Activated naive CD4-positive, alpha-beta T cell treated with anti-CD3 and anti-CD28 coated beads, Interleukin-2, amount 50 U/mL, for 16 hours (primary cell): ENCODE results near the gene CEP128.

Experiments used
- DNase-seq: peaks from one replicate; pipeline ENCODE4 v3.0.0-alpha.2; 2020

Gene CEP128

DNA sequence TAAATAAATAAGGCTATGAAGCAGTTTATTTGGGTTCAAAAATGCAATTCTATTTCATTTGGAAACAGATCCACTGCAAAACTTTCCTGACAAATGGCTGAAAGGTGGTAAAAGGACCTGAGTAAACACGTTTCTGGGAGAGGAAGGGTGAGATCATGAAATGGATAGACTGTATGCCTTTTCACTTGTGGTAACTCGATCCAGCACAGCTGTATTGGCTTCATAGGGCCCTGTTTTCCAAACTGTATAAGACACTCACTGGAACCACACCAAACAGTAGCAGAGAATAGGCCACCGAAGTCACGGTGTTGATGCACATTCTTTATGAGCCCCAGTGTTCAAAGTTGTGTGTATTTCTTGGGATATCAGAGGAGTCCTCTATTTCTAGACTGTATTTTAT lies 405.1 kb downstream of the CEP128 start:
- DNase-seq, result no peak

- DNase-seq, result no peak
Observed at GRCh38 chr14:80535171-80535570, 406.4 kb downstream of the CEP128 start.

GRCh38 chr14:80523518-80524117 lies 417.9 kb downstream of the CEP128 start:
- DNase-seq, result no peak

DNA sequence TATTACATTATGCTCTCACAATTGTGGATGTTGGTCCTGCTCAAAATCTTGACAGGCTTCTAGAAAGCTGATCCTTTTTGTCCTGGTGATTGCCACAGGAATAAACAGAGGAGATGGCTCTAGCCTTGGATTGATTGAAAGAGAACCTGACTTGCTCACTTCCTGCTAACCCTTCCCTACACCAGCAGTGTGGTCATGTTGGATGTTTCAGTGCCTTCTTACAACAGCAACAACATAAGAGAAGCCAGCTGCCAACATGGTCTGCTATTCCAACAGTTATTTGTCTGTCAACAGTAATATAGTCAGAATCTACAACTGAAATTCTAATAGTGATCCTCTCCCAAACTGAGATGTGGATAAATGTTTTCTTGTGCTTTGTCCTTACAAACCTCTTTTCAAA lies 418.6 kb downstream of the CEP128 start:
- DNase-seq, result no peak

- no peak for DNase-seq
Observed at GRCh38 chr14:80522411-80522810, 419.1 kb downstream of the CEP128 start.

- no peak for DNase-seq
Observed at GRCh38 chr14:80521456-80521855, 420.1 kb downstream of the CEP128 start.

- DNase-seq, result no peak
Observed at GRCh38 chr14:80519002-80519401, 422.5 kb downstream of the CEP128 start.

- DNase-seq, result no peak
Observed at GRCh38 chr14:80518173-80518572, 423.4 kb downstream of the CEP128 start.

DNA sequence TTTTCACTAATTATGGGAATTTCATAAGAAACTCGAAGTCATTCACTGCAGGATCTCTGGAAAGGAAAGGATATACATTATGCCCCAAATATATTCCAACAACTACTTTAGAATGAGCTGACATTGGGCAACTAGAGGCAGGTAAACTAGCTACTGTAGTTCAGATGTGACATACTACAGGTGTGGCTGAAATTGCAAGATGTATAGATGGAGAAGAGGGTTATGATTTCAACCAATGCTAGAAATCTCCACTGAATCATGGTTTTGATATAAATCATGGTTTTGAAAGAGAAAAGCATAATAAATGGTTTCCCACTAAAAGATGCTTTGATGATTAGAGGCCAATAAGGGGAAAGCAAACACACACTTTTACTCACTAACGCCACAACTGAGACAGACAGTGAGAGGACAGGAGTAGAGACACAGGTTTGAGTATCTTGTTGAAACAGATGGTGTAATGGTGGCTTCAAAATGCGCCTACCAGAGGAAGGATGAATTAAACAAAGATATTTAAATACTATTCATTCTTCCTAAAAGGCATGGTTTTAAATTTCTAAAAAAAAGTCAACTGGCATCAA lies 434.2 kb downstream of the CEP128 start:
- no peak for DNase-seq

GRCh38 chr14:80504781-80505180 lies 436.8 kb downstream of the CEP128 start:
- no peak for DNase-seq

GRCh38 chr14:80498533-80498932 lies 443.0 kb downstream of the CEP128 start:
- no peak for DNase-seq

GRCh38 chr14:80496090-80496489 lies 445.4 kb downstream of the CEP128 start:
- DNase-seq, result no peak

- DNase-seq, result no peak
Observed at GRCh38 chr14:80494769-80495168, 446.8 kb downstream of the CEP128 start.

- no peak for DNase-seq
Observed at GRCh38 chr14:80493620-80494019, 447.9 kb downstream of the CEP128 start.

- DNase-seq, result no peak
Observed at GRCh38 chr14:80491650-80492049, 449.9 kb downstream of the CEP128 start.

GRCh38 chr14:80491131-80491530 lies 450.4 kb downstream of the CEP128 start:
- DNase-seq, result no peak

GRCh38 chr14:80489513-80489912 lies 452.0 kb downstream of the CEP128 start:
- DNase-seq, result no peak

DNA sequence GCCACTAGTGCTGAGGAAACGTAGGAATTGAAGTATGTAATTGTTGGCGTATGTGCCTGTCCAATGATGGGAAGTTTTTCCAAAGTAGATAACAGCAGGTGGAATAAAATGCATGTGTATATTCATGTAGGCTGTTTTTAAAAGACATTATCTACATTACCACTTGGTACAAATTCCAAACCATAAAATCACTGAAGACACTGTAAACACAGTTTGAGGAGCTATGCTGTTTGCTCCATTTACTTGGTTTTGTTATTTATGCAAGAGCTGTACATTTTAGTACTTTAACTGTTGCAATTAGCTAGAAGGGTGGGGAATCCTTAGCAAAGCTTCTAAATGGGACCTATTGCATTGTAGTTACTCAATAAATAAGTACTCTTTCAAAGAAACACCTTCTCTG lies 455.8 kb downstream of the CEP128 start:
- DNase-seq, result no peak

DNA sequence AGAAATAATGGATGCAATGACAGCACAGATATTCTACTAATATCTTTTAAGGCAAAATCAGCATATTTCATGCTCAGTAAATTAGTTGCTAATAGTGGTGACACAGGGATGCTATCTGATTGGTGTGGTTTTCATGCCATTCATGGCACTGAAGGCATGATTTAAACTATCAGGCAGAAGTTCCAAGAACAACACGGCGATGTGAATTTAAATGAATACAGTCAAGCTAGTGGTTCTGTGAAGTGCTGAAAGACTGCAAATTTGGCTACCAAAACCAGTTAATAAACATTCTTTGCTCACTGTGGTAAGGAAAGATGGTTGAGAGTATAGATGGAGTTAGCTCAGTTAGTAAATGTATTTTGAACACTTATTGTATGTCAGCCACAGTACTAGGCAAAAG lies 458.2 kb downstream of the CEP128 start:
- DNase-seq, result no peak

- DNase-seq, result no peak
Observed at GRCh38 chr14:80477388-80478160, 464.0 kb downstream of the CEP128 start.

GRCh38 chr14:80475074-80475473 lies 466.5 kb downstream of the CEP128 start:
- no peak for DNase-seq

DNA sequence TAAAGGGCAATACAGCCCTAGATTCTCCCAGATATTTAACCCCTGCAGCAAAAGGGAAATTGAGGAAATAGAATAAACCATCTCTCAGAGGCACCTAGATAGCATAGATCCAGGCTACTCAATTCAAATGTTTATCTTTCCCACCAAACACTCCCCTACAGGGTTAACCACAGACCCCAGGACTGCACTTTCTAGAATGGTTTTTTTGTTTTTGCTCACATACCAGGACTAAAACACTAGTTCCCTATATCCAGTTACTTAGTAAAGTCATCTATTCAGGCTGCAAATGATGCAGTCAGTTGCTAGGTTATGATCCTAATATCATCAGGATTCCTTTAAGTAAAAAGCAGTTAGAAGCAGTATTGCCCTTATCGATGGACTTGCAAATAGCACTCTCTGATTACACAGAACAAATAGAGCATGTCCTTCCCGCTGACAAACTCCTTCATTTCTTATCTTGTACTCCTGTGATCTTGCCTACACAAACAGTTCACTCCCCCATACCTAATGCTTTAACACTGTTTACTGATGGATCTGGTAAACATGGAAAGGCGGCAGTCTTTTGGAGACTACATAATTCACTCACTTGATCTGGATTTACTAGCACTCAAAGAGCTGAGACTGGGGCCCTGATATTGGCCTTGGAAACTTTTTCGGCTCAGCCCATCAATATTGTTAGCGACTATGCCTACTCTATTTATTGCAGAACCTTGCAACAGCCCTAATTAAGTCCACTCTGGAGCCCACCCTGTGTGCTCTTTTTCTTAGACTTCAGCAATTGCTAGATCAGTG lies 473.0 kb downstream of the CEP128 start:
- DNase-seq, result no peak

DNA sequence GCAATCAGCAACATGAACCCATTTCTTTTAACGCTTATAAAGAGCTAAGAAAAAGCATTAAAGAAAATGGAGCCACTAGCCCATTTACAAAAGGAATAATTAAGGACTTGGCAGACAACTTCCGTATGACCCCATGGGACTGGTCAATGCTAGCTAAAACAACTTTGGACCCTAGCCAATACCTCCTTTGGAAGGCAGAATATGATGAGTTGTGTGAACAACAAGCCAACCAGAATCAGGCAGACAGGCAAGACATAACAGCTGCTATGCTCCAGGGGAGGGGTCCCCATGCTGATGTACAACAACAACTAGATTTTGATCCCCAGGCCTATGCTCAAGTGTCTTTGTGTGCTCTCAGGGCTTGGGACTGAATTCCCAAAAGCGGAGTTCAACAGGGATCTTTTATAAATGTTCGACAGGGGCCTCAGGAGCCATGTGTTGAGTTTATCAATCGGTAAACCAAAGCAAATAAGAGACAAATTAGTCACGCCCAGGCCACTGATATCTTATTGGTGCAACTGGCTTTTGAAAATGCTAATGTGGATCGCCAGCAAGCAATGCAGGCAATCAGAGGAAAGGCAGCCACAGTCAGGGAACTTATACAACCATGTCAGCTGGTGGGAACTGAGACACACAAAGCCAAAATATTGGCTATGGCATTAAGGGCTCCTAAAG lies 475.9 kb downstream of the CEP128 start:
- DNase-seq, result no peak
